NCI-H446 treated with DMSO at 0.1 percent for 48 hours (cell line): ENCODE measurements around the gene CHCHD5.

ENCODE experiments used
- DNase-seq: peaks from one replicate; lab custom pipeline; 2025; lab: John Stamatoyannopoulos, UW

CHCHD5 gene

DNA sequence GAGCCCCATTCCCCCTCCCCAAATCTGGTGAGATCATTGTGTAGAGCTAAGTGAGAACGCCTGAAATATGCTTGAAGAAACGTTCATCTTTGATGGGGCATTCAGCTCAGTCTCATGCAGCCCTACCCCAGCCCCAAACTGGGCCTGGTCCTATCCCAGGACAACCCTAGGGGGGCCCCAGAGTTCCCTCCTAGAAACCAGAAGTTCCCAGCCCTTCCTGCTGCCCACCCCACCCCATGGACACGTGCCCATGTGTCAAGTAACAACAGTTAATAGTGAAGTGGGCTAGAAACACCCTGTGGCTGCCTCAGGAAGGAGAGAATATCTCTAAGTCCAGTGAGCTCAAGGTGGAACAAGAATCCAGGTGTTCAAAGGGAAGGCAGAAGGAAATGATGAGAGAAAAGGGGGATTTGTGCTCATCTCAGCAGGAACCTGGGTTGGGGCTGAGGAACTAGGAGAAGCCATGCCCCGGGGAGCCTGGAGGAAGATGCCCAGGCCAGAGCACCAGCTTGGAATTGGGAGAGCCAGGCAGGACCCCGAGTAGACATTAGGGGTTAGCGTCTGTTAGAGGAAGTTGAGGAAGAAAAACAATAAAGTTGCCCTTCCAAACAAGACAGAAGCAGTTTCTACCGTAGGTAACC, 41.2 kb downstream of the CHCHD5 start:
- DNase-seq, result no peak

DNA sequence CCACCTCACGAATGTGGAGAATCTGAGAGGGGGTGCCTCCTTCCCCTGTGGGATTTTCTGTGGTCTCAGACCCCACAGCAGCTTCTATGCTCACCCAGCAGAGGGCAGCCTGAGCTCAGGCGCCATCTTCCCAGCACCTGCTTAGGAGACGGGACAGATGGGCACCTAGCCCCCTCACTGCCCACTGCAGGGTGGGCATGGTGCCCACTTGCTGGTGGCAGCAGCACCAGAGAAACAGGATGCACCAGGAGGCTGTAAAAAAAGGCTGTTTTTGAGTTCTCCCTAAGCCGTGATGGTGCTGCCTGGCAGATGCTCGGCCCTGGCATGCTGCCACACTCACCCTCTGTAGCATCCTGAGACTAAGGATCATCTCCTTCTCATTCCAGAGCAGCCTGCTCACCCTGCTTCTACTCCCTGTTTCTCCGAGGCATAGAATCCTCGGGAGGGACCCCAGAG, 42.2 kb downstream of the CHCHD5 start:
- DNase-seq, result peak; percentile 85

GRCh38 chr2:112627060-112628040, 42.9 kb downstream of the CHCHD5 start:
- DNase-seq, result no peak

GRCh38 chr2:112629224-112629623, 44.8 kb downstream of the CHCHD5 start:
- no peak for DNase-seq

- no peak for DNase-seq
Observed at GRCh38 chr2:112629823-112630222, 45.4 kb downstream of the CHCHD5 start.

DNA sequence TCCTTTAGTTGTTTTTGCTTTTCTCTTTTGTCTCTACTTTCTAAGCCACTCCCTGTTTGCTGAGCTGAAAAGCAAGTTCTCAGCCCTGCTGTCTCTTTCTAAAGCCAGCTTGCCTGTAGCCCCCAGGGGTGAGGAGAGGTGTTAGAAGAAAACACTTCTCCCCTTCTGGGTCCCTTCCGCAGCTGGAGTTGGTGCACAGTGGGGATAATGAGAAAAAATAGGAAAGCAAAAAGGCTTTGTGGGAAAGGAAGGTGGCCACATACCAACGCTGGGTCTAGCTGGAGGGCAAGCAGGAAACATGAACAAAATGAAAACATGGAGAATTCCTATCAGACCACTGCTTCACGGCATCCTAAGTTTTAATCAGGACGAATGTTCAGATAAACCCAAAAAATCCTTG, 45.9 kb downstream of the CHCHD5 start:
- DNase-seq, result no peak

DNA sequence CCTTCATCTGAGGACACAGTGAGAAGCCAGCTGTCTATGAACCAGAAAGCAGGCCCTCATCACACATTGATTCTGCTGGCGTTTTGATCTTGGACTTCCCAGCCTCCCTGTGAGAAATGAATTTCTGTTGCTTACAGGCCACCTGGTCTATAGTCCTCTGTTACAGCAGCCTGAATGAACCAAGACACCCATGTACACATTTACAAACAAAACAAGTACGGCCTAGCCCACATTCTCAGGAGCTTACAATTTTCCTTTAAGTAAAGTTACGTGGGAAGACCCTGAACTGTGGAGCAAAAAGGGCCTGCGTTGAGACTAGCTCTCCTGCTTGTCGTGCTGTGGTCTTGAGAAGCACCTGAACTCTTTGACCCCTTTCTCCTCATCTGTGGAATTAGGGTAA, 49.3 kb downstream of the CHCHD5 start:
- DNase-seq, result no peak

DNA sequence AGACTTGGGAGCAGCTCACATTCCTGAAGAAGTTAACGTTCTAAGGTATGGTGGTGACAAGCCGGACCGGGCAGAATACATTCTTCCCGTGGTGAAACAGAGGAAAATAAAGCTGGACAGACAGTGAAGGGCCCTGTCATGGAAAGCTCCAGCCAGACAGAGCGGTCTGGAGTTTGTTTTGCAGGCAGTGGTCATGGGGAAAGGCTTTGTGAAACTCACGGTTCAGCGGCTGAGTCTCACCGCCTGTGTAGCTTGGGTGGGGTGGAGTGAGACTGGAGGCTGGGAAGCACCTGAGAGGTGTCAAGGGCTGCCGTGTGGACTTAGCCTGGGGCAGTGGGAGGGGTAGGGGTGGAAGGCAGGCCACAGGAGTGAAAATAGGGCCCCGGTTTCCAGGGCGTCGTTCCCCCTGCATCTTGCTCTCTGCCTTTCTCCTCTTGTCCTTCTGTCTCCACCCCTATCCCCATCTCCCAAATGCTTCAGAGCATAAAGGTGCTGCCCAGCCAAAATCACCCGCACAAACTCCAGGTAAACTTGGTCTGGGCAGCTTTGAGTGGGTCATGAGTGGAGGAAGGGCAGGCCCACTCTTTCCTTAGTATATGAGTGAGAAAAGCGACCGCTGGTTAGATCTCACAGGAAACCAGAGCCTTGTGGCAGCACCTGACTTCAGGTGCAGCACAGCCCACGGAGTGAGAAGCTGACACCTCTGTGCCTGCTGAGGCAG, 49.9 kb downstream of the CHCHD5 start:
- DNase-seq, result no peak

GRCh38 chr2:112634874-112635157, 50.4 kb downstream of the CHCHD5 start:
- no peak for DNase-seq

DNA sequence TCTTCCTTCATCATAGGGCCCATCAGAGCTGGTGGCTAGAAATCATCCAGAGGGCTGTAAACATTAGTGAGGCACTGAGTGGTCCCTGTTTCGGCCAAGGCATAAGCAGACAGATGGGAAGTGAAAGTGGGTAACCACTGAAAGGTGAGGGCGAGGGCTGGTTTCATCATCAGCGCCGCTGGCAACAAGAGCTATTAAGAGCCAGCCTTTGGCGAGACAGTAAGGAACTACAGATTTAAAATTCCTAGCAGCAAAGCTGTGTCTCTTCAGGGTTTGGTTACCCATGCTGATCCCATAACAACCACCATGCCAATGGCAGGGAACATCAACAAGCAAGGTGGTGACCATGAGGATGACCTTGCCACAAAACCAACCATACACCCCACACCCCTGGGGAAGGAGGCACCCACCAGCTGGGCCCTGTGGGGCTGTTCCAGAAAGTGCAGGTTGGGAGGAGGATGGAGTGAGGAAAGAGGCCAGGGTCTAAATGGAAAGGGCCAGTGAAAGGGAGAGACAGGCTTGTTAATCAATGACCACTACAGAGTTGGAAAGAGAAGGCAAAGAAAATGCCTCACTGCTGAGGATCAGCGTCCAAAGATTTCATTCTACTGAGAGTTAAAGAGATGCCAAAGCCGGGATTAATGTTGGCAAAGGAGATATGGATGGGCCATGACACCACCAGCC, 52.3 kb downstream of the CHCHD5 start:
- DNase-seq, result no peak

GRCh38 chr2:112637289-112637660, 52.9 kb downstream of the CHCHD5 start:
- no peak for DNase-seq
